ENCODE measurements around the gene DCDC1.

GRCh38 chr11:30879322-30880005 lies 490.1 kb downstream of the DCDC1 start:
- TF ChIP-seq CTCF (conservative IDR thresholded peaks at IDR 0.05; ENCODE audit: low read depth, low read length), result no peak
- no peak for TF ChIP-seq EZH2 (IDR thresholded peaks at IDR 0.05; ENCODE audit: borderline replicate concordance, low read depth, low read length, poor library complexity, severe bottlenecking)

All from A673 (cell line).